Measurements from ENCODE around the gene SCN4A. TPM values are rescaled to one million over a fixed set of nuclear protein-coding genes. Genes with fewer than 3 reads are reported as not detected.

The SCN4A gene
- total and polyA plus RNA-seq, 2 of the 13 experiments (the other 11 are each of a cell fraction or from before 2014, with no cell fraction given) = 0.02 to 0.03 TPM

DNA sequence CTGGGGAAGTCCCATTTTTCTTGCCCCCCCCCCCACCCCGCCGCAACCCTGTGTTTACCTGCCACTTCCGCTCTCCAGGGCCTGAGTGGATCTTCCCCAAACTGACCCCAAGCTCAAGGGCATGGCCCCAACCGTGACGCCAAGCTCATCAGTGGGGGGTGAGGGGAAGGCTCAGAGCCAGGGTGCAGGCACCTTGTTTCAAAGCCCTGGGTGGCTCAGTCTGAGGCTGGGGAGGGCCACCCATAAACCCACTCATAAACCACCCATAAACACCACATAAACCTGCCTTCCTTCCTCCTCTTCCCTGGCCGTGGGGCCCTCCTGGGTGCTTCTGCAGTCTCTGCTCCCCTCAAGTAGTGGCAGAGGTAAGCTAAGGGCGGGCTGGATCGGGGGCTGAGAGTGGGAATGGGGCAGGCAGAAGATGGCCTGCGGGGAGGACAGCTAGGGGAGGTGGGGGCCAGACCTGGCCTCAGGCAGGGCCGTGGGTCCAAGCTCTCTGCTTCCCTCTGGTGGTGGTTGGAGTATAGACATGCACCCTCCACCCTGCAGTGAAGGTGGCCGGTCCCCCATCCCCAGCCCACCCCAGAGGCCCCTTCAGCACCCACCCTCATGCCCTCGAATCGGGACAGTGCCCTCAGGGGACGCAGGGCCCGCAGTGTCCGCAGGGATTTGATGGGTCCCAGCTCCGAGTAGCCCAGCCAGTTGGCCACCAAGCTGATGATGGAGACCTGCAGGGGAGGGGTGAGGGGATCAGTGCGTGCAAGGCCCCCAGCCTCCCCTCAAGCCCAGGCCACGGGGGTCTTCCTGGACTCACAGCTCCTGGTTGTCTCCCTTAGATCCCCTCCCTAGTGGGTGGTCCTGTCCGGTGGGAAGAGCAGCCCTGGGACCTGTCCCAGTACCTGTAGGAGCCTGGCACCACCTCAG, 26.0 kb downstream of the SCN4A start (continued):
- TF ChIP-seq, protein P1, sequence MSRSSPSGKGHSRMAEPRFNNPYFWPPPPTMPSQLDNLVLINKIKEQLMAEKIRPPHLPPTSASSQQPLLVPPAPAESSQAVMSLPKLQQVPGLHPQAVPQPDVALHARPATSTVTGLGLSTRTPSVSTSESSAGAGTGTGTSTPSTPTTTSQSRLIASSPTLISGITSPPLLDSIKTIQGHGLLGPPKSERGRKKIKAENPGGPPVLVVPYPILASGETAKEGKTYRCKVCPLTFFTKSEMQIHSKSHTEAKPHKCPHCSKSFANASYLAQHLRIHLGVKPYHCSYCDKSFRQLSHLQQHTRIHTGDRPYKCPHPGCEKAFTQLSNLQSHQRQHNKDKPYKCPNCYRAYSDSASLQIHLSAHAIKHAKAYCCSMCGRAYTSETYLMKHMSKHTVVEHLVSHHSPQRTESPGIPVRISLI (CRISPR knock-in tag; IDR thresholded peaks at IDR 0.05; ENCODE audit: borderline replicate concordance) = 0 out of 2 replicates have a peak, but pooled peaks have one; percentile 26
- TF ChIP-seq, protein P2, sequence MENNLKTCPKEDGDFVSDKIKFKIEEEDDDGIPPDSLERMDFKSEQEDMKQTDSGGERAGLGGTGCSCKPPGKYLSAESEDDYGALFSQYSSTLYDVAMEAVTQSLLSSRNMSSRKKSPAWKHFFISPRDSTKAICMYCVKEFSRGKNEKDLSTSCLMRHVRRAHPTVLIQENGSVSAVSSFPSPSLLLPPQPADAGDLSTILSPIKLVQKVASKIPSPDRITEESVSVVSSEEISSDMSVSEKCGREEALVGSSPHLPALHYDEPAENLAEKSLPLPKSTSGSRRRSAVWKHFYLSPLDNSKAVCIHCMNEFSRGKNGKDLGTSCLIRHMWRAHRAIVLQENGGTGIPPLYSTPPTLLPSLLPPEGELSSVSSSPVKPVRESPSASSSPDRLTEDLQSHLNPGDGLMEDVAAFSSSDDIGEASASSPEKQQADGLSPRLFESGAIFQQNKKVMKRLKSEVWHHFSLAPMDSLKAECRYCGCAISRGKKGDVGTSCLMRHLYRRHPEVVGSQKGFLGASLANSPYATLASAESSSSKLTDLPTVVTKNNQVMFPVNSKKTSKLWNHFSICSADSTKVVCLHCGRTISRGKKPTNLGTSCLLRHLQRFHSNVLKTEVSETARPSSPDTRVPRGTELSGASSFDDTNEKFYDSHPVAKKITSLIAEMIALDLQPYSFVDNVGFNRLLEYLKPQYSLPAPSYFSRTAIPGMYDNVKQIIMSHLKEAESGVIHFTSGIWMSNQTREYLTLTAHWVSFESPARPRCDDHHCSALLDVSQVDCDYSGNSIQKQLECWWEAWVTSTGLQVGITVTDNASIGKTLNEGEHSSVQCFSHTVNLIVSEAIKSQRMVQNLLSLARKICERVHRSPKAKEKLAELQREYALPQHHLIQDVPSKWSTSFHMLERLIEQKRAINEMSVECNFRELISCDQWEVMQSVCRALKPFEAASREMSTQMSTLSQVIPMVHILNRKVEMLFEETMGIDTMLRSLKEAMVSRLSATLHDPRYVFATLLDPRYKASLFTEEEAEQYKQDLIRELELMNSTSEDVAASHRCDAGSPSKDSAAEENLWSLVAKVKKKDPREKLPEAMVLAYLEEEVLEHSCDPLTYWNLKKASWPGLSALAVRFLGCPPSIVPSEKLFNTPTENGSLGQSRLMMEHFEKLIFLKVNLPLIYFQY (CRISPR knock-in tag; IDR thresholded peaks at IDR 0.05; ENCODE audit: borderline replicate concordance) = no peak
- TF ChIP-seq, protein P3, sequence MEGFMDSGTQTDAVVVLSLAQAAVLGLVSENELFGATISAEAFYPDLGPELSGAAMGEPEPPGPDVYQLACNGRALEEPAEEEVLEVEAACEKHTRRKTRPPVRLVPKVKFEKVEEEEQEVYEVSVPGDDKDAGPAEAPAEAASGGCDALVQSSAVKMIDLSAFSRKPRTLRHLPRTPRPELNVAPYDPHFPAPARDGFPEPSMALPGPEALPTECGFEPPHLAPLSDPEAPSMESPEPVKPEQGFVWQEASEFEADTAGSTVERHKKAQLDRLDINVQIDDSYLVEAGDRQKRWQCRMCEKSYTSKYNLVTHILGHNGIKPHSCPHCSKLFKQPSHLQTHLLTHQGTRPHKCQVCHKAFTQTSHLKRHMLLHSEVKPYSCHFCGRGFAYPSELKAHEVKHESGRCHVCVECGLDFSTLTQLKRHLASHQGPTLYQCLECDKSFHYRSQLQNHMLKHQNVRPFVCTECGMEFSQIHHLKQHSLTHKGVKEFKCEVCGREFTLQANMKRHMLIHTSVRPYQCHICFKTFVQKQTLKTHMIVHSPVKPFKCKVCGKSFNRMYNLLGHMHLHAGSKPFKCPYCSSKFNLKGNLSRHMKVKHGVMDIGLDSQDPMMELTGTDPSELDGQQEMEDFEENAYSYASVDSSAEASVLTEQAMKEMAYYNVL (CRISPR knock-in tag; IDR thresholded peaks at IDR 0.05; ENCODE audit: borderline replicate concordance) = 0 out of 2 replicates have a peak, but pooled peaks have one; percentile 43
- TF ChIP-seq ZNF337 (CRISPR knock-in tag; IDR thresholded peaks at IDR 0.05; ENCODE audit: borderline replicate concordance, low read depth) (no peak), U2AF2 (IDR thresholded peaks at IDR 0.05; ENCODE audit: low read depth, low read length) (no peak), ZNF30 (CRISPR knock-in tag; IDR thresholded peaks at IDR 0.05) (no peak), ZNF563 (CRISPR knock-in tag; IDR thresholded peaks at IDR 0.05) (no peak), ZNF564 (CRISPR knock-in tag; IDR thresholded peaks at IDR 0.05) (no peak), ZBTB1 (CRISPR knock-in tag; IDR thresholded peaks at IDR 0.05; ENCODE audit: borderline replicate concordance) (no peak), HDAC2 (CRISPR knock-in tag; IDR thresholded peaks at IDR 0.05) (no peak), SKI (IDR thresholded peaks at IDR 0.05; ENCODE audit: partially characterized antibody) (no peak), ZNF776 (CRISPR knock-in tag; IDR thresholded peaks at IDR 0.05) (0 out of 2 replicates have a peak, but pooled peaks have one; percentile 33), HES4 (CRISPR knock-in tag; IDR thresholded peaks at IDR 0.05; ENCODE audit: borderline replicate concordance) (no peak), ZNF274 (CRISPR knock-in tag; IDR thresholded peaks at IDR 0.05) (no peak), NAIF1 (CRISPR knock-in tag; IDR thresholded peaks at IDR 0.05; ENCODE audit: borderline replicate concordance) (no peak), HOXA5 (CRISPR knock-in tag; IDR thresholded peaks at IDR 0.05) (no peak), MAFG (CRISPR knock-in tag; IDR thresholded peaks at IDR 0.05) (no peak), ETV5 (CRISPR knock-in tag; IDR thresholded peaks at IDR 0.05; ENCODE audit: borderline replicate concordance) (no peak), KDM2A (CRISPR knock-in tag; IDR thresholded peaks at IDR 0.05; ENCODE audit: borderline replicate concordance, low read depth) (peak; percentile 58; the same call in 1 of the 2 replicates)
- TF ChIP-seq, protein P4, sequence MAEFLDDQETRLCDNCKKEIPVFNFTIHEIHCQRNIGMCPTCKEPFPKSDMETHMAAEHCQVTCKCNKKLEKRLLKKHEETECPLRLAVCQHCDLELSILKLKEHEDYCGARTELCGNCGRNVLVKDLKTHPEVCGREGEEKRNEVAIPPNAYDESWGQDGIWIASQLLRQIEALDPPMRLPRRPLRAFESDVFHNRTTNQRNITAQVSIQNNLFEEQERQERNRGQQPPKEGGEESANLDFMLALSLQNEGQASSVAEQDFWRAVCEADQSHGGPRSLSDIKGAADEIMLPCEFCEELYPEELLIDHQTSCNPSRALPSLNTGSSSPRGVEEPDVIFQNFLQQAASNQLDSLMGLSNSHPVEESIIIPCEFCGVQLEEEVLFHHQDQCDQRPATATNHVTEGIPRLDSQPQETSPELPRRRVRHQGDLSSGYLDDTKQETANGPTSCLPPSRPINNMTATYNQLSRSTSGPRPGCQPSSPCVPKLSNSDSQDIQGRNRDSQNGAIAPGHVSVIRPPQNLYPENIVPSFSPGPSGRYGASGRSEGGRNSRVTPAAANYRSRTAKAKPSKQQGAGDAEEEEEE (CRISPR knock-in tag; IDR thresholded peaks at IDR 0.05; ENCODE audit: borderline replicate concordance) = no peak

Measured in HepG2 (cell line).